GM23248 (cell line): Measurements from ENCODE around the gene ZDHHC14. TPM values are rescaled to one million over a fixed set of nuclear protein-coding genes. Genes with fewer than 3 reads are reported as not detected.

ENCODE experiments used
- DNase-seq: peaks from one replicate; pipeline ENCODE4 v3.0.0-alpha.2; 2015
- H2AFZ ChIP-seq: fragments of 200-600 bp; sonication (generic); 2 replicates; pipeline ENCODE4 v1.6.1; 2016; ENCODE audit warnings: antibody characterized with exemption
- H3F3A ChIP-seq: fragments of 200-600 bp; sonication (generic); 2 replicates; pipeline ENCODE4 v1.6.1; 2016; ENCODE audit warnings: mild to moderate bottlenecking, antibody characterized with exemption, mixed run types; ENCODE audit not compliant: insufficient read depth
- H3K27ac ChIP-seq: fragments of 200-600 bp; sonication (generic); 2 replicates; pipeline ENCODE4 v1.5.1; 2016; ENCODE audit warnings: mild to moderate bottlenecking
- H3K27me3 ChIP-seq: fragments of 200-600 bp; sonication (generic); replicated peaks from 2 replicates; pipeline ENCODE4 v1.6.1; 2016; ENCODE audit warnings: mild to moderate bottlenecking; ENCODE audit not compliant: insufficient read depth
- H3K36me3 ChIP-seq: fragments of 200-600 bp; sonication (generic); 2 replicates; pipeline ENCODE4 v1.6.1; 2016; ENCODE audit warnings: low read depth, mild to moderate bottlenecking
- H3K4me1 ChIP-seq: fragments of 200-600 bp; sonication (generic); 2 replicates; pipeline ENCODE4 v1.6.1; 2016; ENCODE audit warnings: mild to moderate bottlenecking; ENCODE audit not compliant: insufficient read depth
- H3K4me2 ChIP-seq: fragments of 200-600 bp; sonication (generic); one replicate; pipeline ENCODE4 v1.6.1; 2016; ENCODE audit warnings: mild to moderate bottlenecking; ENCODE audit not compliant: unreplicated experiment
- H3K4me3 ChIP-seq: fragments of 200-600 bp; sonication (generic); 2 replicates; pipeline ENCODE4 v1.5.1; 2016; ENCODE audit warnings: mild to moderate bottlenecking
- H3K79me2 ChIP-seq: fragments of 200-600 bp; sonication (generic); 2 replicates; pipeline ENCODE4 v1.6.1; 2016; ENCODE audit warnings: mild to moderate bottlenecking; ENCODE audit not compliant: insufficient read depth
- H3K9ac ChIP-seq: fragments of 200-600 bp; sonication (generic); 2 replicates; pipeline ENCODE4 v1.6.1; 2016; ENCODE audit warnings: mild to moderate bottlenecking
- H3K9me2 ChIP-seq: fragments of 200-600 bp; sonication (generic); 2 replicates; pipeline ENCODE4 v1.6.1; 2016; ENCODE audit warnings: mixed run types, mild to moderate bottlenecking, moderate library complexity; ENCODE audit not compliant: insufficient read depth
- H3K9me3 ChIP-seq: fragments of 200-600 bp; sonication (generic); one replicate; pipeline ENCODE4 v1.6.1; 2017; ENCODE audit warnings: low read depth
- H4K20me1 ChIP-seq: fragments of 200-600 bp; sonication (generic); 2 replicates; pipeline ENCODE4 v1.6.0; 2016; ENCODE audit not compliant: insufficient read depth
- EZH2 ChIP-seq: fragments of 200-600 bp; sonication (generic); IDR thresholded peaks from 2 replicates; pipeline ENCODE4 v1.6.1; 2018; ENCODE audit warnings: antibody characterized with exemption, mild to moderate bottlenecking; ENCODE audit not compliant: insufficient read depth, poor library complexity, severe bottlenecking
- EZH2phosphoT487 ChIP-seq: fragments of 200-600 bp; sonication (generic); IDR thresholded peaks from 2 replicates; pipeline ENCODE4 v1.6.1; 2018; ENCODE audit warnings: antibody characterized with exemption, moderate library complexity, mild to moderate bottlenecking, low read depth; ENCODE audit not compliant: insufficient read depth
- WGBS, 2 experiments: methylation state at CpG; one replicate each; pipeline ENCODE4 v1.1.6; 2015 to 2017; ENCODE audit warnings: low lambda C conversion rate in 2 of 2, low coverage in 1 of 2; ENCODE audit errors: missing lambda C conversion rate in 2 of 2; 5-methylcytosine and 5-hydroxymethylcytosine counted together
- in situ Hi-C: fragments of 300-500 bp; cut with MboI; formaldehyde crosslinking; loops from 2 replicates; pipeline ENCODE4 v1.15.0; 2020
- polyA plus RNA-seq: library from polyadenylated mRNA; unstranded; fragments of >200 nt; fragmentation: Nextera tagmentation; extraction: Ambion mirVana; gene quantifications from 2 replicates; pipeline ENCODE4 v1.2.1, GENCODE V29; 2016
- total RNA-seq: library from RNA; depleted of rRNA; stranded (reverse); fragments of >200 nt; shearing (Covaris generic); gene quantifications from 2 replicates; pipeline ENCODE4 v1.2.3, GENCODE V29; 2014

The ZDHHC14 gene
- total and polyA plus RNA-seq, 2 experiments from 2014 or later = 1.4 to 4.5 TPM

DNA sequence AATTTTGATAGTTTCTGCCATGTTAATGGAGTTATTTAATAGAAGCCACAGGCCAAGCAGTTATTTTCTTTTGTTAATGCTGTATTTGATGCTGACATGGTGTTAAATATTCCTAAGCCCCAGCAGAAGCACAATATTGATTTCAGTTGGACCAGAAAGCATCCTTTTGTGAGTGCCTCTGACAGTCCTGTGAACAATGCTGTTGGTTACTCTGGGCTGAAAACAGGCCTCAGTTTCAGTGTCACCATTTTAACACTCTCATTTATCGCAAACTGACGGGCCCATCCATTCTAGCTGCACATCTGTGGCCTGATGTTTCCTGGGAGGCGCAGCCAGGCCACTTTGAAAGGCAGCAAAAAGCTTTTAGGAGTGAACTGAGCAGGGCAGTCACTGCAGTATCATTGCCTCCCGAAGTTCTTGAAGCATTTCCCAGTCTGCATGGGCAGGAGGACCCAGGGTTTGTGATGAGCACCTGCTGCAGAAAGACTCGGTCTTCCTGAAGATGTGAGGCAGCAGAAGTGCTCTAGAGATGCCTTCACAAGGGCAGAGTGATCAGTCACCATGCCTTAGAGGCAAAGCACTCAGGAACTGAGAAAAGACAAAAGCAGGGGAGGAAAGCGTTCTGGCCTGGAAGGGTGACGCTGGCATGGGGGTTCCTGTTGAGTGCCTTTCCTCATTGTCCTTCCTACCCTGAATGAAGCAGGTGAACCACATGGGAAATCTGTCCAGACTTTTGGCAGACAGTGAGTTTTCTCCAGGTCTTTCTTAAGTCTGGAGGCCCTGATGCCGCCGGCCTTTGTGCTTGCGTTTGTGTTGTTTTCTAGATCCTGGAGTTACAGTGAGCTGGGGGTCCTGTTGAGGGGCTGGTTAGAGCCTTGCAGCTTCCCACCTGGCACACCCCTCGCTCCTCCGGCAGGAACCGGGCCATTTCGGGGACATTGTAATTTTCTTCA, 74.0 kb downstream of the ZDHHC14 start:
- Histone ChIP-seq H3K27me3 (no peaks in the 10 kb centered on the region), H3K36me3 (no peaks in the 10 kb centered on the region), H4K20me1 (no peaks in the 10 kb centered on the region), H3K4me1 (no peaks in the 10 kb centered on the region), H3K4me3 (no peak overlapping the region), H3K9me3 (no peaks in the 10 kb centered on the region), H3K9ac (no peak overlapping the region), H3F3A (no peaks in the 10 kb centered on the region), H3K79me2 (no peaks in the 10 kb centered on the region), H3K9me2 (no peaks in the 10 kb centered on the region), H3K27ac (no peak overlapping the region), H2AFZ (no peak overlapping the region), H3K4me2 (no peak overlapping the region)
- in situ Hi-C loops = no loop called here
- TF ChIP-seq EZH2phosphoT487 (no peak), EZH2 (no peak)
- 84 to 85% methylated on average over 14 of the region's 14 CpGs for WGBS, 2 experiments
- no peak for DNase-seq

GRCh38 chr6:157455731-157456523, 74.9 kb downstream of the ZDHHC14 start:
- Histone ChIP-seq H3K9me2 (no peaks in the 10 kb centered on the region), H3K79me2 (no peaks in the 10 kb centered on the region), H3F3A (no peaks in the 10 kb centered on the region), H3K27me3 (no peaks in the 10 kb centered on the region), H3K4me1 (no peaks in the 10 kb centered on the region), H3K9ac (no peak overlapping the region), H3K9me3 (no peaks in the 10 kb centered on the region), H3K27ac (no peak overlapping the region), H2AFZ (no peak overlapping the region), H3K4me2 (no peak overlapping the region), H3K4me3 (no peak overlapping the region), H4K20me1 (no peaks in the 10 kb centered on the region), H3K36me3 (no peaks in the 10 kb centered on the region)
- TF ChIP-seq EZH2 (no peak), EZH2phosphoT487 (no peak)
- no peak for DNase-seq
- in situ Hi-C loops = no loop called here
- 82 to 83% methylated on average over 25 of the region's 25 CpGs for WGBS, 2 experiments

GRCh38 chr6:157456524-157456829, 75.5 kb downstream of the ZDHHC14 start:
- Histone ChIP-seq H3K4me3 (no peak overlapping the region), H3K4me1 (no peaks in the 10 kb centered on the region), H3K79me2 (no peaks in the 10 kb centered on the region), H3K27ac (no peak overlapping the region), H4K20me1 (no peaks in the 10 kb centered on the region), H3K9me3 (no peaks in the 10 kb centered on the region), H3K27me3 (no peaks in the 10 kb centered on the region), H2AFZ (no peak overlapping the region), H3K9ac (no peak overlapping the region), H3K36me3 (no peaks in the 10 kb centered on the region), H3K4me2 (no peak overlapping the region), H3F3A (no peaks in the 10 kb centered on the region), H3K9me2 (no peaks in the 10 kb centered on the region)
- TF ChIP-seq EZH2 (no peak), EZH2phosphoT487 (no peak)
- no peak for DNase-seq
- WGBS, 2 experiments = 86% methylated on average over 4 of the region's 4 CpGs
- in situ Hi-C loops = no loop called here

DNA sequence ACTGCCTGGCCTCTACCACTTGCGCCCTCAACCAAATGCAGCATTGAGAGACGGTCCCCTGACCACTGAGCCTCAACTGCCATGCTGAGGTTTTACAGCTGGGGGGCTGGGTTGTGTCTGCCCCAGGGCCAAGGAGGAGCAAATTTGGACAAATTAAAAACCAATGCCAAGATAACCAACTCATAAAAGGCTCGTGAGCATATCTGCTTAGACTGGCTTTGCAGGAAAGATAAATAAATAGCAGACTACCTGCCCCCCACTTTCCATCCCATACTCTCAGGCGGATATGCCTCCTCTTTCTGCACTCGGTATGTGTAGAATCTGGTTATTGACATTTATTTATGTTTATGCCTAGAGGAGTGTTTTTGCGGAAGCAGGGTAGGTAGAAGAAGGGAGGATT, 76.8 kb downstream of the ZDHHC14 start:
- no peak overlapping the region for H2AFZ ChIP-seq
- no peak overlapping the region for H3K4me2 ChIP-seq
- H3K36me3 ChIP-seq = no peaks in the 10 kb centered on the region
- no peaks in the 10 kb centered on the region for H4K20me1 ChIP-seq
- no peak overlapping the region for H3K27ac ChIP-seq
- H3K4me1 ChIP-seq = no peaks in the 10 kb centered on the region
- no peak for TF ChIP-seq EZH2
- TF ChIP-seq EZH2phosphoT487 = no peak
- H3K27me3 ChIP-seq = no peaks in the 10 kb centered on the region
- no peaks in the 10 kb centered on the region for H3K79me2 ChIP-seq
- H3K9me2 ChIP-seq = no peaks in the 10 kb centered on the region
- no peaks in the 10 kb centered on the region for H3K9me3 ChIP-seq
- in situ Hi-C loops = no loop called here
- no peak overlapping the region for H3K9ac ChIP-seq
- no peak for DNase-seq
- no peaks in the 10 kb centered on the region for H3F3A ChIP-seq
- no peak overlapping the region for H3K4me3 ChIP-seq
- 96% methylated on average over 6 of the region's 6 CpGs for WGBS, 2 experiments
